Globus pallidus (tissue), 1 donor: ENCODE results near the gene MRPL16.
"Not testable (repeated sequence)": the region's sequence is repeated elsewhere in the genome, so short reads cannot be mapped to it uniquely, and the experiment has no call there.

Experiments used
- DNase-seq: peaks from one replicate; pipeline ENCODE4 v3.0.0-alpha.2; 2015; ENCODE audit warnings: low spot score

Gene MRPL16

DNA sequence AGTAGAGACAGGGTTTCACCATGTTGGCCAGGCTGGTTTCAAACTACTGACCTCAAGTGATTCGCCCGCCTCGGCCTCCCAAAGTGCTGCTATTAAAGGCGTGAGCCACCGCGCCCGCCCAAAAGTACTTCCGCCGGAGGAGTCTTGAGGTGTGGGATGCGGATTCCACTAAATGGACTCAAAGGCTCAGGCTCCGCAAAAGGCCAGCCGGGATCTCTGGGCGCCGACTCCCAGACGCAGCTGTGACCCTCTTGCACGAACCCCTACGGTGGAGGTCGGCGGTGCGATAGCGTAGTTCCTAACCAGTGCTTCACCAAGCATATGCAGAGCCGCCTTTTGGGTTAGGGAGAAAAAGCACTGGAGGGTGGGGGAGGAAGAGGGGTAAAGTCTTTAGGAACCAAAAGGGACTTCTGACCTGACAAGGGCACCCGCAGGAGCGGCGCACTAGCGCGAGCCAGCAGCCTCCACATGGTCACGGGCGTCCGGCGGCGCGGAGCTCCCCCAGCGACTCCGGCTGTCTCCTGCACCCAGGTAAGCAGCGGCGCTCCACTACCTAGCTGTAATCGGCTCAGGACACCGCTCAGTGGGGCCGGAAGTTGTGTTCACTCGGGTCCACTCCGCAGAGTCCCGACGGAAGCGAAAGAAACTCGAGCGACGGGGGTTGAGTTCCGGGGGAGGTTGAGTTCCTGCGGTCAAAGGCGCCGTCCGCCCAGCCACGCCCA is at the start of gene MRPL16:
MRPL16 (minus strand) TSS at position 590 of the 722 bp plus-strand sequence; CDS start at position 470, 120 bp downstream.
- peak; percentile 75 for DNase-seq

DNA sequence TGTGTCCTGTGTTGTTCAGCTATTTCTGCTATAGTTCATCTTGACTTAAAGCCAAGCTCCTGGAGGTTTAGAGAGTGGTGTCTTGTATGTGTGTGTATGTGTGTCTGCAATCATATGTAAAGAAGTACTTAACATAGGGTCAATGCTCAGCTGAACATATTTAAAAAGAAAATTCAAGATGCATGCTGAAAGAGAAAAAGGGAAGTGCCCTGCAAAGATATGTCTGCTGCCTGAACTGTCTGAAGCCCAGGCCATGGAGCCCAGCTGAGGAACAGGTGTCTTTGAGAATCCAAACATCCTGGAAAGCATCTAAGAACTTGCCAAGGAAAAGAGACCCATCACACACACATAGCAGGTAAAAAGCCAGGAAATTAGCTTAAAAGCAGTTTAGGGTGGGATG is 49.1 kb upstream of the MRPL16 start:
- DNase-seq: no peak

DNA sequence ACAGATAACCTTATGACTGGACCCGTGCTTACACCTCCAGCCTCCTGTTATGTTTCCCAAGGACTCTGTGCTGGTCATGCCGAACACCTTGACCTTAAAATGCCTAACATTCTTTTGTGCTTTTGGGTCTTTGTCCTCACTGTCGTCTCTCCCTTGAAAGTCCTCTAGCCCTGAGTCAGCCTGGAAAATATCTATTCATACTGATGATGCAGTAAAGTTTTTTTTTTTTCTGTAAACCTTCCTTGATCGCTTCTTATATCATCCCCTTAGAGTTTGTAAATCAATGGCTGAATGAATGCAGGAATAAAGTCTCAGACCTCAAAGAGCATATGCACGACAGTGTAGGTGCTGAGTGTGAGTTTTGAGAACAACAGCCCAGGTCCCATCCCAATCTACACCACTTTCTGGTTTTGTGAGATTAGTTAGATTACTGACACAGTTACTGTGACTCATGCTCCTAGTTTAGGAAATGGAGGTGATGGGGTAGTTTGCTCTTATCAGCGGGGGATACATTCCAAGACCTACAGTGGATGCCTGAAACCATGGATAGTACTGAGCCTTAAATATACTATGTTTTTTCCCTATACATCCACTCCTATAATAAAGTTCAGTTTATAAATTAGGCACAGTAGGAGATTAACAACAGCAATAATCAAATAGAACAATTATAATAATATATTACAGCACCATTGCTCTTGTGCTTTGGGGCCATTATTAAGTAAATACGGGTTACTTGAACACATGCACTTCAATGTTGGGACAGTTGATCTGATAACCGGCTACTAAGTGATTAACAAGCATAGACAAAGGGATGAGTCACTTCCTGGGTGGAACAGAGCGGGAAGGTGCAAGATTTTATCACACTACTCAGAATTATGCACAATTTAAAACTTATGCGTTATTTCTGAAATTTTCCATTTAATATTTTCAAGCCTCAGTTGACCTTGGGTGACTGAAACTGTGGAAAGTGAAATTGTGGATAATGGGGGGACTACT is 47.2 kb upstream of the MRPL16 start:
- no peak for DNase-seq

DNA sequence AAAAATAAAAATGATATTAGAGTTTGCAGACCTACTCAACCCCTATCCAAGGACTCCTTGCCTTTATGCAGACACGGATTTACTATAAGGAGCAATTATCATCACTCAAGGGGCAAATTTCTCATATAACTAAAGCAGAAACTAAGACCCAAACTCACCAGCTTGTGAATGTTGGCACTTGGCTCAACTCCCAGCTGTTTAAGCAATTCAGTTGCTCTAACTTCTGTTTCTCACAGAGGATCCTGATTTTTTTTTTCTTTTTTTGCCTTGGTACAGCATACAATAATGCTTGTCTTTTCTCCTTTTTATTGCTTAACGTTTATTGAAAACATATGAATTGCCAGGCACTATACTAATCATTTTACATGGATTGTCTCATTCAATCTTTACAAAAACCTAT is 44.3 kb upstream of the MRPL16 start:
- DNase-seq: no peak

DNA sequence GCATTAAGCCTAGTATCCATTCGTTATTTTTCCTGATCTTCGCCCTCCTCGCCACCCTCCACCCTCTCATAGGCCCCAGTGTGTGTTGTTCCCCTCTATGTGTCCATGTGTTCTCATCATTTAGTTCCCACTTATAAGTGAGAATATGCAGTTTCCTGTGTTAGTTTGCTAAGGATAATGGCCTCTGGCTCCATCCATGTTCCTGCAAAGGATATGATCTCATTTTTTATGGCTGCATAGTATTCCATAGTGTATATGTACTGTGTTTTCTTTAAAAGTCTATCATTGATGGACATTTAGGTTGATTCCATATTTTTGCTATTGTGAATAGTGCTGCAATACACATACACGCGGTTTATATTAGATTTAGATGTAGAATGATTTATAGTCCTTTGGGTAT is 40.8 kb upstream of the MRPL16 start:
- not testable (repeated sequence) for DNase-seq

DNA sequence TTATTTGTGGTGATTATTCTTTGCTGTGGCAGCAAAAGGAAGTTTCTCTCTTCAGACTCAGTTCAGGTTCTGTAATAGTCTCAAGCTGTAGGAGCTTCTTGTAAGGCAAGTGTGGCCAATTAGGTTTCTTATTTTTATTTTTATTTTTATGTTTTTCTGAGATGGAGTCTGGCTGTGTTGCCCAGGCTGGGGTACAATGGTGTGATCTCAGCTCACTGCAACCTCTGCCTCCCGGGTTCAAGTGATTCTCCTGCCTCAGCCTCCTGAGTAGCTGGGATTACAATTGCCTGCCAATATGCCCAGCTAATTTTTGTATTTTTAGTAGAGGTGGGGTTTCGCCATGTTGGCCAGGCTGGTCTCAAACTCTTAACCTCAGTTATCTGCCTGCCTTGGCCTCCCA is 39.0 kb upstream of the MRPL16 start:
- not testable (repeated sequence) for DNase-seq

DNA sequence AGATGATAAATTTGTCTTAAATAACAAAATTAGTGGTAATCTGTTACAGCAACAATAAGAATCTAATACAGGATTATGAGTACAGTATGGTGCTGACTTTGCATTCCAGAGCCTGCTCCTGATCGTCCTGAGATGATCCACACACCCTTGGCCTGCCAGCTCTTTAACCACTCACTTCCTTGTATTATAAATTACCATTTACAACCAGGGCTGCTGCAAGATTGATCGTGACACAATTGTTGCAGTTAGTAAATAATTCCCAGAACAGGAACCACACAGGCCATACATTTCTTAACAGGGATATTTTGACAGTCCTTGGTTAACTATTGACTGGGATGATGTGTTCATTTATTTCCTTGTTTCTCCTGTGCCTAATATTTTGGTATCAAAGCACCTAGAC is 38.6 kb upstream of the MRPL16 start:
- DNase-seq: no peak

DNA sequence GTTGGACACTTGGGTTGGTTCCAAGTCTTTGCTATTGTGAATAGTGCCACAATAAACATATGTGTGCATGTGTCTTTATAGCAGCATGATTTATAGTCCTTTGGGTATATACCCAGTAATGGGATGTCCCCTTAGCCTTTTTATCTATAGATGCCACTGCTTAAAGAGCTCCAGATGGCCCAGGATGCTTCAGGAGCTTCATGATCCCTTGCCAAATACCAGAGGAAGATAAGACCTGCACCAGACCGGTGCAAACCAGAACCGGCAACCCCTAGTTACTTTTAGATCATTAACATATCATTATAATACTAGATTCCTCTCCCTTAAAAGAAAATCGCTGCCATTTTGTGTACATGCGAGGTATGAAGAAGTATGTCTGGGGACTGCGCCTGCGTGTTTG is 37.9 kb upstream of the MRPL16 start:
- DNase-seq: not testable (repeated sequence)

DNA sequence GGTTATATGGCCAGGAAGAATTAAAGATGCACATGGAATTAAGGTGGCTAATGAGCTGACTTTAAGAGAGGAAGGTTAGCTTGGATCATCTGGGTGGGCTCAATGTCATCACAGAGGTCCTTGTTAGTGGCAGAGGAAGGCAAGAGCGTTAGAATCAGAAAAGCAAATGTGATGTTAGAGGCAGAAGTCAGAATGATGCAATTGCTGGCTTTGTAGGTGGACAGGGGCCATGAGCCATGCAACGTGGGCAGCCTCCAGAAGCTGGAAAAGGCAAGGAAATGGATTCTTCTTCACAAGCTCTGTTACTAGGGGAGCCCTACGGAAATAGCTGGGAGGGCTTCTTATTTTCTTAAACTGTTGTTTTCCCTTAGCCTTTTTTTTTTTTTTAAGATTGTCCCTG is 37.0 kb upstream of the MRPL16 start:
- DNase-seq: no peak

DNA sequence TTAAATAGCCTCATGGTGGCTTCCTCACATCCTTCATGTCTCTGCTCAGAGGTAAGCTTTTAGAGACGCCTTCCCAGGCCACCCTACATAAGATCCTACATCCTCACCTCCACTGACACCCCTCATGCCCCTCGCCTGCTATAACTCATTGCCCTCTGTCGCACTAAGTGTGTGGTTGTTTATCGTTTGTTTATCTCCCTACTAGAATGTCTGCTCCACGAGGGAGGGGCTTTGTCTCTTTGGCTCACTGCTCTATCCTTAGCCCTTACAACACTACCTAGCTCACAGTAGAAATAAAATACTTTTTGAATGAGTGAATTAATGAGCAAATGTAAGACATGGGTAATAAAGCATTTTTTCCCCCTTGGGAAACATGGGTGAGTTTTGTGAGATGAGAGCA is 36.0 kb upstream of the MRPL16 start:
- DNase-seq: no peak

DNA sequence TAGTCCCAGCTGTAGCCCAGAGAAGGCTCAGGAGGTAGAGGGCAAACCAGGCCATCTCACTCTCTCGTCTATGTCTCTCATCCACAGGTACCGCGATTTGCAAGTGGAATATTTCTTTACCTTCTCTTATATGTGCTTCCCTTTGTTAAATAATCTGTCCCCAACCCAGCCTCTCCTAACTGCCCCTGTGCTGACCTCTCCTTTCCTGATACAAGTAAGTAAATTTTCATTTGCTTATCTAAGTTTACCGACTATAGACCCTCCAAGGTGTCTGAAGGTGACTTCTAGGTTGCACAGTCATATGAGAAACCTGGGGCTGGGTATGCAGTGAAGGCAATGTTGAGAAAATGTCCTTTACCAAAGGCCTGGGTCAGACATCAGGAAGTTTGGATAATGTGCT is 34.8 kb upstream of the MRPL16 start, which contains the start of gene CBLIF:
CBLIF (minus strand) TSS at position 101 of the 400 bp plus-strand sequence; CDS start at position 55, 46 bp downstream.
- DNase-seq: no peak

DNA sequence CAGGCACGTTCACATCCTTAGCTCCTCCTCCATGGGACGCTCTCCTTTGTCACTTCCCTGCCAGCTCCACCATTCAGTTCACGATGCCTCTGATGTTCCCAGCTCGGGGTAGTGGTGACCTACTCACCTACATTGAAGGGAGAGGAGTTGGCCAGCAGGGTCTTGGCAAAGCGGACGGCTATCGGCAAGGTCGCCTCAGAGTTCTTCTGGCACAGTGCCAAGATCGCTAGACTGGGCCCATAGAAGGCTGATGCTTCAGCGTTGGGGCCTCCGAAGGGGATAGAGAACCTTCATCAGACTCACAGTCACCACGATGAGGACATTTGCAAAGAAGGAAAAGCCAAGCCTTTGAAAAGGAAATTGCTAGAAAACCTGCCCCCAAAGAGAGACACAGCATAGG is 31.7 kb upstream of the MRPL16 start:
- DNase-seq: no peak

DNA sequence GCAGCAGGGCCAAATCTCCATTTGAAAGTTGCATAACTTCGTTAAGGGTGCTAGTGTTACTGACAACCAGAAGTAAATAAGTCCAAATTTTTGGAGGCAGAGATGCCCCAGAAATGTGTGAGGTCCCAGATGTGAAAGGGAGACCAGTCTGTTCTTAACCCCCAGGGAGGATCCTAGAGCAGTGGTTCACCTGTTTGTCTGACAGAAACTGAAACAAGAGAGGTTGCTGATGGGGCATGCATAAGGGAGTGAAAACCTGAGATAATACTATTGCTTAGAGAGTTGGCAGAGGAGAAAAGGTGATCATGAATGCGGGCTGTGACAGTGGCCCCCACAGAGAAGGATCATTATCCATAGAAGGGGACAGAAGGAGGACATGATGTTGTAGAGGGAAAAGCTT is 30.9 kb upstream of the MRPL16 start:
- no peak for DNase-seq

DNA sequence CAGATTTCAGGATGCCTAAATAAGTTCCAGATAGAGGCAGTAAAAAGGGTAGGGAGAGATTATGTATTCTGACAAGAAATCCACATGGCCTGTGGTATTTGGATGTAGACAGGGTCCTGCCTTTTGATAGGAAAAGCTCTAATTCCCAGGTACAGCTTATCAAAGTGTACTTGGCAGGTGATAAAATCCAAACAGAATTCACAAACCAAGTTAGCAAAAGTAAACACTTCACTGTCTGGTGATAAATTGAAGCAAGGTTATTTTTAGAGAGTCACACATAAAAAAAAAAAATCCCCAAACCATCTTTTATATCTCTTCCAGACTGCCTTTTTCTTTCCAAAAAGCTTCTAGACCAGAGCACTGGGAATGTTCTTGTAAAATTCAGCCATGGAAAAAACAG is 29.0 kb upstream of the MRPL16 start:
- DNase-seq: no peak

DNA sequence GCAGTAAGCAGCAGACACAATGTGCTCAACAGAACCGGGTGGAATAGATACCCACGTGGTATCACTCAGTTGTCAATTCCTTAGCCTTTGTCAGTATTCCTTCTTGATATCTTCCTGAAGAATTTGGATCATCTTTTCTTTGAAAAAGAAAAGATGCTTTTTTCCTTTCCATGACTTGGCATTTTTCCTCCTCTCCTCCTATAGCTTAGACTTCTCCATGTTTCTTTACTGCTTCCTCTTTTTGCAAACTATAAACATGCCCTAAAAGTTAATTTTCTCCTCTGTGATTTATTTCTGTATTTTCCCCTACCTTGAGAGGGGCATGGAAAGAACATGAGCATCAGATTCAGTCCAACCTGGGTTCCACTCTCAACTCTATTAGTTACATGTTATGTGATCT is 23.0 kb upstream of the MRPL16 start:
- DNase-seq: no peak

DNA sequence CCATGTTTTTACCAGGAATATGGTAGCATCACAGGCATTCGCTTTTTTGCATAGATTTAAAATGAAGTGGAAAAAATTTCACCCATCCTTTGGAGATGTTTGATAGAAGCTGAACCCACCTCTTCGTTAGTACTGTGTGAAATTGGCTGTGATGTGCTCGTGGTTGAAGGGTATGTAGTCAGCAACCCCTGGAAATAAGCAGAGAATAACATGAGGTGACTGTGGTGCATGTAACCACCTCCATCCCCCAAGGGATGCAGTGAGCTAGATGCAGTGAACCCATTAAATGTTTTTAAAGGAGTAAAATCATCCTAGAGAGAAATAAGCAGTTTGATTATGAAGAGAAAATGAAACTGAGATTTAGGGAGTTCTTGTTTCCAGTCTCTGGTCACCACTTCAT is 18.8 kb upstream of the MRPL16 start:
- no peak for DNase-seq

DNA sequence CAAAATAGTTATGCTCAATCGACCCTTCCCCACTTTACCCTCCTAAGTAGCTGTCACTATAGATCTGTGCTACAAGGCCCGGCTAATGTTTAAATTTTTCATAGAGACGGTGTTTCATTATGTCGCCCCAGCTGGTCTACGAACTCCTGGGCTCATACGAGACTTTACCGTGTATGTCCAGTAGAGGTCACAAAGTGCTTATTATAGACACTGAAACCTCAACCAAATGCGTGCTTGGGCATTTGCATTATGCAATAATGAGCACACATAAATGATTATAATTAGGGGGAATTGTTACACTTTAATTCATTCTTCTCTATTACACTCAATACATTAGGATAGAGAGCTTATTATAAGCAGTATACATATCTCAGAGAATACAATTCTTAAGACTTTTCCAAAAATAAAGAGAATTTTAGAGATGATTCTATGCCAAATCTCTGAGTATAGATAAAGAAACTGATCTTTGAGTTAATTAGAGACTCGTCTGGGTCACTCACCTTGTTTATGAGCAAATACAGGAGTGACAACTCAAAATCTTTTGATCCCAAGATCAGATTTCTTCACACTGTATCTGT is 12.5 kb upstream of the MRPL16 start:
- DNase-seq: peak; percentile 46

DNA sequence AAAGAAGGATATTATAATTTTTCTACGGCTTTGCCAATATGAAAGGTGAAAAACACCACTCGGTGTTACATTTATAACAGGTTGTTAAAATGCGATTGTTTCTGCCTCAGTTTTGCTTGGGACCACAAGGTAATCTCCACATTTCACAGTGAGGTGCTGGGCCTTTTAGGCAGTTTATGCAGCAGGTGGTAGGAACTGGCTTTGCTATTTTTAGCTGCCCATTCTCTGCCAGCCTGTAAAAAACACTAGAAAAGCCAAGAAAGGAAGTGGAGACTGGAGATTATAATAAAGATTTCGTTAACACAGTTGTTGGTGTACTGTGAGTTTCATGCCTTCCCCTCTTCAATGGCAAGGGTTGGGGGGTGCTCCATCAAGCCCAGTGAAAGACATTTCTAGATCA is 8.0 kb upstream of the MRPL16 start:
- DNase-seq: no peak

DNA sequence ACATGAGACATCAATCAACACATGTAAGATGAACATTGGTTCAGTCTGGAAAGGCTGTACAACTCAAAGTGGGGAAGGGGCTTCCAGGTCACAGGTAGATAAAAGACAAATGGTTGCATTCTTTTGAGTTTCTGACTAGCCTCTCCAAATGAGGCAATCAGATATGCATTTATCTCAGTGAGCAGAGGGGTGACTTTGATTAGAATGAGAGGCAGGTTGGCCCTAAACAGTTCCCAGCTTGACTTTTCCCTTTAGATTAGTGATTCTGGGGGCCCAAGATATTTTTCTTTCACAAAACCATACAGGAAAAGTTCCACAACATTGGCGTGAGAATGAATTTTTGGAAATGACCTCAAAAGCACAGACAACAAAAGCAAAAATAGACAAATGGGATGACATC is 5.9 kb upstream of the MRPL16 start:
- DNase-seq: not testable (repeated sequence)

DNA sequence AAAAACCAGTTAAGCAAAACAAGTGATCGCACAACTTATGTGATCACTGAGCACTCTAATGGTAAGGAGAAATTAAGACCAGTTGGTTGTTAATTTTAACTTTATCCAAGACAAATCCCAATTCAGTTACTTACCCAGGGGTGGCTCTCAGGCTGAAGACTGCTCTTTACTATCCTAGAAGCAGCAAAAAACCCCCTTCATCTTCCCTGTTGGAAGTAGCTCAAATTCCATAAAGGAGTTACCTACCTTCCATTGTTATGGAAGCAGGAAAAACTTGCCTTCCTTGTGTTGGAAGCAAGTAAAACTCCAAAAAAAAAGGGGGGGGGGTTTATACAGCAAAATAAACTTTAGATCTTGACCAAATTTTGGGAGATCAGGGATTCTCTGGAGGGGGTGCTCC is 5.2 kb upstream of the MRPL16 start:
- no peak for DNase-seq

DNA sequence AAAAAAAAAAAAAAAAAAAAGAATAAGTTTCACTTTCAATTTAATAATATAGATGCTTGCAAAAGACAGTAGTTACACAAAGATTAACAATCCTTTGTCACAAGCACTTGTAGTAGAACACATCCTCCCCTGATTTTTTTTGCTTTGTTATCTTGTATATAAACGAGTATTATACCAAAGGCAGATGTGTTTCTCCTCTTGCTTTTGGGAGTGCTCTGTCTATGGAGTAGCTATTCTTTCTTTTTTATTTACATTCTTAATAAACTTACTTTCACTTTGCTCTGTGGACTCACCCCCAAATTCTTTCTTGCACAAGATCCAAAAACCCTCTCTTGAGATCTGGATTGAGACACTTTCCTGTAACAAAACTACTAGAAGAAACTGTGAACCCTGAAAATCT is 3.4 kb upstream of the MRPL16 start:
- DNase-seq: no peak

DNA sequence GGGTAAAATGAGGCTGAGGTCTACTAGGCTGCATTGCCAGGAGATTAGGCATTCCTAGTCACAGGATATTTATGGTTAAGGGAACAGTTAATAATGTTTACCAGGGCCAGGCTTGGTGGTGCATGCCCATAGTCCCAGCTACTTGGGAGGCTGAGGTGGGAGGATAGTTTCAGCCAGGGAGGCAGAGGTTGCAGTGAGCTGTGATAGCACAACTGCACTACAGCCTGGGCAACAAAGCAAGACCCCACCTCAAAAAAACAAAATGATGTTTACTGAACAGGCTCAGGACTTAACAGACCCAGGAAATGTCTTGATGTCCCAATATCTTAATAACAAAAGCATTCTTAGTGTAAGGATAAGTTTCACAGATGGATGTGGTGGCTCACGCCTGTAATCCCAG is 2.8 kb upstream of the MRPL16 start:
- no peak for DNase-seq

DNA sequence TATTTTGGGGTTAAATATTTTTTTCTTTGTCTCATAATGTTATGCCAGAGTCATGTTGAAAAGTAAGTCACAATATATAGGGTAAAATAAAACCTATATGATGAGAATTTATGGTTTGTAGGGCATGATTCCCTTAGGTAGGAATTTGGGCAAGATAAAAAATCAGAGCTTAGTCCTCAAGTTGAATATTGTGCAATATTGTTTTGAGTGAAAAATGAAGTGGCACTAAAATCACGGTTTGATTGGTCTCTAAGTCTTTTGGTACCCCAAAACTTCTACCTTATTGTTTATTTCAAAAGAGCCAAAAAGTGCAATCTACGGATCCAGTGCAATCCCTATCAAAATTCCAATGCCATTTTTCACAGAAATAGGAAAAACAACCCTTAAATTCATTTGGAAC is 1.6 kb upstream of the MRPL16 start:
- no peak for DNase-seq
